Adrenal gland (tissue), 5 donors: ENCODE data around the gene KAZN.

Source experiments
- POLR2A ChIP-seq, 2 donors: fragments of 450-650 bp; IDR thresholded peaks; one replicate each; pipeline ENCODE4 v1.6.1; 2017; ENCODE audit warnings: antibody characterized with exemption in 2 of 2, mild to moderate bottlenecking in 2 of 2, moderate library complexity in 1 of 2
- TF ChIP-seq, protein P1 (sequence below), 6 experiments: fragments of 450-650 bp in 4 of 6; fragments of 200-600 bp in 2 of 6; sonication (generic) in 1 of 6; IDR thresholded peaks; 1 replicate in 5 of 6; 2 replicates in 1 of 6; pipeline versions ENCODE4 v1.5.1 to v1.8.0; 2016 to 2021; ENCODE audit warnings: antibody characterized with exemption in 6 of 6, mild to moderate bottlenecking in 2 of 6, moderate library complexity in 1 of 6
- donor health status: DM: no; HTN: no; CAD: no.

GRCh38 chr1:14565090-14565489, 33.4 kb upstream of the KAZN start:
- TF ChIP-seq, protein P1, sequence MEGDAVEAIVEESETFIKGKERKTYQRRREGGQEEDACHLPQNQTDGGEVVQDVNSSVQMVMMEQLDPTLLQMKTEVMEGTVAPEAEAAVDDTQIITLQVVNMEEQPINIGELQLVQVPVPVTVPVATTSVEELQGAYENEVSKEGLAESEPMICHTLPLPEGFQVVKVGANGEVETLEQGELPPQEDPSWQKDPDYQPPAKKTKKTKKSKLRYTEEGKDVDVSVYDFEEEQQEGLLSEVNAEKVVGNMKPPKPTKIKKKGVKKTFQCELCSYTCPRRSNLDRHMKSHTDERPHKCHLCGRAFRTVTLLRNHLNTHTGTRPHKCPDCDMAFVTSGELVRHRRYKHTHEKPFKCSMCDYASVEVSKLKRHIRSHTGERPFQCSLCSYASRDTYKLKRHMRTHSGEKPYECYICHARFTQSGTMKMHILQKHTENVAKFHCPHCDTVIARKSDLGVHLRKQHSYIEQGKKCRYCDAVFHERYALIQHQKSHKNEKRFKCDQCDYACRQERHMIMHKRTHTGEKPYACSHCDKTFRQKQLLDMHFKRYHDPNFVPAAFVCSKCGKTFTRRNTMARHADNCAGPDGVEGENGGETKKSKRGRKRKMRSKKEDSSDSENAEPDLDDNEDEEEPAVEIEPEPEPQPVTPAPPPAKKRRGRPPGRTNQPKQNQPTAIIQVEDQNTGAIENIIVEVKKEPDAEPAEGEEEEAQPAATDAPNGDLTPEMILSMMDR (IDR thresholded peaks at IDR 0.05): no peak
- TF ChIP-seq POLR2A (IDR thresholded peaks at IDR 0.05): no peak
